C1 segment of cervical spinal cord (tissue), 14 donors: ENCODE results near the gene ZNF692.
"Not testable (repeated sequence)": the region's sequence is repeated elsewhere in the genome, so short reads cannot be mapped to it uniquely, and the experiment has no call there.

ENCODE experiments used
- DNase-seq, 14 donors: peaks; one replicate each; lab custom pipeline; 2025; lab: John Stamatoyannopoulos, UW

The ZNF692 gene

GRCh38 chr1:248810727-248811513, 48.0 kb downstream of the ZNF692 start:
- DNase-seq, result peak in 1 of 14 donors; percentile 7

GRCh38 chr1:248810000-248810726, 48.7 kb downstream of the ZNF692 start:
- DNase-seq, result no peak

GRCh38 chr1:248808876-248809275, 50.0 kb downstream of the ZNF692 start:
- DNase-seq, result no peak

DNA sequence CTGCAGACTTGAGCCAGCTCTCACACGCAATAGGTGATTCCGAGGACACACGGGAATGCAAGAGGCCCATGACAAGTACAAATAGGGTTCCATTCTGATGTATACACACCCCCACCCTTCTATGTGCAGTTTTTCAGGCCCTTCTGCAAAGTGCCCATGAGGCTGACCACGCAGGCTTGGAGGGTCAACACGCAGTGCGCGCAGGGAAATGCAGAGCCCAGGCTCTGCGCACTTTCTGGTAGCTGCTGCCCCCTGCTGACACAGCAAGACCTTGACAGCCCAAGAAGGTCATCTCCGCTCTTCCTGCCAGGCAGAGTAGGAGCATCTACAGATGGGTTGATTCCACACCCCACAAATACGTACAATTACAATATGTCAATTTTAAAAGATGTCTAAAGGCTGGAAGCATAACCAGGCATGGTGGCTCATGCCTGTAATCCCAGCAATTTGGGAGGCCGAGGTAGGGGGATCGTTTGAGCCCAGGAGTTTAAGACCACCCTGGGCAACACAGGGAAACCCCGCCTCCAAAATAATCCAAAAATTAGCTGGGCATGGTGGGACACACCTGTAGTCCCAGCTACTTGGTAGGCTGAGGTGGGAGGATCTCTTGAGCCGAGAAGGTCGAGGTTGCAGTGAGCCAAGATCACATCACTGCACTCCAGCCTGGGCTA, 51.7 kb downstream of the ZNF692 start:
- peak in 10 of 14 donors; percentile 6 to 58 (median 30) for DNase-seq

DNA sequence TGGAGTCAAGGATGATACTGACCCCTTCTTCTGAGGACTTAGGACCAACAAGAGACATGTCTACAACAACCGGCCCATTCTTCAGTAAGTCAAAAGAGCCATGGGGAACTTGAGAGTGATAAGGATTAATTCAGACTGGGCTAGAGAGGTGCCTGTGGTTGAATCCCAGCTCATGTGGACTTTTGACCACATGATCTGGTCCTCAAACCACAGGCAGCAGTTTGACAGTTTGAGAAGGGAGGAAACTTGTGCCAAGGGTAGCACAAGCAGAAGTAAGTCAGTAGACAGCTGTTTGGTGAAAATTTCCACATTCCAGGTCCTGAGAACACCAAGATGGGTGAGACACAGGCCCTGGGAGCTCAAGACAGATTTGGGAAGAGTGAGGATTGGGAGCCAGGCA, 53.0 kb downstream of the ZNF692 start:
- DNase-seq, result no peak

GRCh38 chr1:248804771-248805681, 53.9 kb downstream of the ZNF692 start:
- DNase-seq, result peak in 1 of 14 donors; percentile 18

DNA sequence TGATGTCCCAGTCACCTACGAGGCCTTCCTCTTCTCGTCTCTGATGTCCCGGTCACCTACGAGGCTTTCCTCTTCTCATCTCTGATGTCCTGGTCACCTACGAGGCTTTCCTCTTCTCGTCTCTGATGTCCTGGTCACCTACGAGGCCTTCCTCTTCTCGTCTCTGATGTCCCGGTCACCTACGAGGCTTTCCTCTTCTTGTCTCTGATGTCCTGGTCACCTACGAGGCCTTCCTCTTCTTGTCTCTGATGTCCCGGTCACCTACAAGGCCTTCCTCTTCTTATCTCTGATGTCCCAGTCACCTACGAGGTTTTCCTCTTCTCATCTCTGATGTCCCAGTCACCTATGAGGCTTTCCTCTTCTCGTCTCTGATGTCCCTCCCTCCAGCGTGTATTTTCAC, 55.4 kb downstream of the ZNF692 start:
- not testable (repeated sequence) for DNase-seq

GRCh38 chr1:248802454-248802853, 56.4 kb downstream of the ZNF692 start:
- no peak for DNase-seq

- no peak for DNase-seq
Measured at GRCh38 chr1:248800459-248800858, 58.4 kb downstream of the ZNF692 start.
